ENCODE data around the gene THADA. TPM values are rescaled to one million over a fixed set of nuclear protein-coding genes. Genes with fewer than 3 reads are reported as not detected.

Gene THADA
- total RNA-seq, 1 donor = 40.7 TPM

DNA sequence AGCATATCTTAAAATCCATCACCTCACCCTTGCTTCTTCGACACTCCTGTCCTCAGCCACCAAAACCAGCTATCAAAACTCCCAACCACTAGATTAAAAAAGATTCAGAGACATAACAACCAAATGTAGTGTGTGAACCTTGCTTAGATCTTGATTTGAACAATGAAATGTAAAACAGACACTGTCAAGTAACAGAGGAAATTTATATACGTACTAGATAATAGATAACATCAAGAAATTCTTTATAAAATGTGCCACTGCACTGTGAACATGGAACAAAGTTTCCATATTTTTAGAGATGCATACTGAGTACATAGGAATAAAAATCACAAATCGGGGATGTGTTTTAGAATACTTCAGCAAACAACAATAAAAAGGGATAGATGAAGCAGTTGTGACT is 86.0 kb downstream of the THADA start:
- DNase-seq (ENCODE audit: low read depth in 2 of 3, low spot score in 2 of 3) = no peak

DNA sequence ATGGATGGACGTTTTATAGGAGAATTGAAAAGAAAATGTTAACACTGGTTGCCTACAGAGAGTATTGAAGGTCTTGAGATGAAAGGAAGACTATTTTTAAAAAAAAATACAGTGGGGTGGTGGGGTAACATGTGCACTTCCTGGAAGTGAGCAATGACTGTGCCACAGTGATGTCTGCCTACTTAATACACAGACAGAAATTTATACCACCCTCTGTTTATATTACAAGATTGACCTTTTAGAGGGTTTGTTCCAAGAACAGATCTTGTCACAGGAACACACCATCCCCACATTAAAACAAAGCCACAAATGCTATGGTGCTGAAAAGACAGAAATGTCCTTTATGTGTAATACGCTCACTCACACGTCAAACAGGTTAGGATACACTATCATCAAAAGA is 87.6 kb downstream of the THADA start:
- DNase-seq (ENCODE audit: low read depth in 2 of 3, low spot score in 2 of 3) = no peak

DNA sequence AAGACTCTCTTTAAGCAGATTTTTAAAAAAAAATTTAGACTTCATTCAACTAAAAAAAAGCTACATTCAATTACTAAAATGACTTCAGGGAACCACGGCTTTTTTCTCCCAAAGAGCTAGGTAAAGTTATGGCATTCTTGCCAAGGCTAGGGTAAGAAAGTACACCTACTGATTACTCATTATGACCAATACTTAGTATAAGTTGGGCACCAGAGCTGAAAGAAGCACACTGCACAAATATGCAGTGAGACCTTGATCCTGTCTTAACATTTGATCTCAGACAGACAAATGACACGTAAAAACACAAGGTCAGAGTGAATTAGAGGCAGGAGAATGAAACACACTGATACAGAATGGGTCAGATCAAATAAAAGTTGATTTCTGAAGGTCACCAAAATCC is 88.7 kb downstream of the THADA start:
- no peak for DNase-seq (ENCODE audit: low read depth in 2 of 3, low spot score in 2 of 3)

DNA sequence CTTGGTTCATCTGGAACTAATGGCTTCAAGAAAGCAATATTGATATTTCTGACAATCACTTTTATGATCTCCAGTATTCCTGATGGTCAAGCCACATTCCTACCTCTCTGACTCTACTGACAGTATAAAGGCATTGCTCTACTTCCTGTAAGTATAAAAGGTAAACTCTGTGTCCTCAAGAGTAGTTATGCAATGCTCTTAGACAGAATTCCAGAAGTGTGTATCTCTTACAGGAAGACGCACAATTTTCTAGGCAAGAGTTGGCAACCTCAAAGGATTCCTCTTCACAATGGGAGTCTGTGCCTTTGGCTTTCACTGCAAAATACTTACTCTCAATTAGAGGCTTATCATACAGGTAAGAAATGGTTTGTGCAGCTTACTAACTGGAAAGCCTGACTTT is 100.1 kb downstream of the THADA start:
- DNase-seq (ENCODE audit: low read depth in 2 of 3, low spot score in 2 of 3) = no peak

DNA sequence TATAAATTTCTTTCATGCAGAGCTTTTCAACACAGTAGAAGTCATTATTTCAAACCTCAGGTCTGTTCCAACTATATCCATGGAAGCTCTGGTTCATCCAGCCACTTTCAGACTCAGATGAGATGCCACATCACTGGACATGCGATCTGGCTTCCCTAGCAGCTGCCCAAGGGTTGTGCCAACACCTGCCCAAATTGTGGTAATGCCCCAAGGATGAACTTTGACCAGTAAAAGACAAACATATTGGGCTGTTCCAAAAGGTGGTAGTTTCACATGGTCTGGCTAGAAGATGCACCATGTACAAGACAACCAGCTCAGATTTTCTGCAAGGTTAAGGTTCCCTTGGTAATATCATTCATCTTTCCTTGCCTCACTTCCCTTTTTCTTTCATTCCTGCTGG is 101.9 kb downstream of the THADA start:
- no peak for DNase-seq (ENCODE audit: low read depth in 2 of 3, low spot score in 2 of 3)

DNA sequence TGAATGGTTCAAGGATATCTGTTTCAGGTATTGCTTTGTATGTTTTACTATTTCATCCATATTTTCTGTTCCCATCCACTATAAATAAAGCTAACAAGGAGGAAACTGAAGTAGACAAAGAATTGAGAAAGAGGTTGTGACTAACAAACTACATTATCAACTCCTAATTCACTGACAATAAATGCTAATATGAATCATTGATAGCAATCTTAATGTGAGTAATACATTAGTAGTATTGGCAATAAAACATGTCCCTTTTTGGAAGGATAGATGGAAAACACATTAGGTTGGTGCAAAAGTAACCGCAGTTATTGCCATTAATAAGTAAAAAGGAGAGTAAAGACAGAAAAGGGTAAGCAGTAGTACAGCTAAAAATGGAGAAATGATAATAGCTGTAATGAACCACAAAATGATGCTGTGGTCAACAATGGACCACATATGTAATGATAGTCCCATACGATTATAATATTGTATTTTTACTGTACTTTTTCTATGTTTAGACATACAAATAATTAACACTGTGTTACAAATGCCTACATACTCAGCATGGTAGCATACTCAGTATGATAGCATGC is 104.7 kb downstream of the THADA start:
- no peak for DNase-seq (ENCODE audit: low read depth in 2 of 3, low spot score in 2 of 3)

DNA sequence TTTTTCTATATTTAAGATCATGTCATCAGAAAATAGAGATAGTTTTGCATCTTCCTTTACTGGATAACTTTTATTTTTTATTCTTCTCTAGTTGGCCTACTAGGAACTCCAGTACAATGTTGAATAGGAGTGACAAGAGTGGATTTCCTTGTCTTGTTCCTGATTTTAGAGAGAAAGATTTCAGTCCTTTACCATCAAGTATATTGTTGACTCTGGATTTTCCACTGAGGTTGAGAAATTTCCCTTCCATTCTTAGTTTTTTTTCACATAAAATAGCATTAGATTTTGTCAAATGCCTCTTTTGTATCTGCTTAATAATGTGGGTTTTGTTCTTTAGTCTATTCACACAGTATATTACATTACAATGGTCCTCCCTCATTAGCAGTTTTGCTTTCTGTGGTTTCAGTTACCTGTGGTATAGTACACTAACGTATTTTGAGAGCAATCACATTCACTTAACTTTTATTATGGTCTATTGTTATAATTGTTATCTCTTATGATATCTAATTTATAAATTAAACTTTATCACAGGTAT is 105.5 kb downstream of the THADA start:
- no peak for DNase-seq (ENCODE audit: low read depth in 2 of 3, low spot score in 2 of 3)

DNA sequence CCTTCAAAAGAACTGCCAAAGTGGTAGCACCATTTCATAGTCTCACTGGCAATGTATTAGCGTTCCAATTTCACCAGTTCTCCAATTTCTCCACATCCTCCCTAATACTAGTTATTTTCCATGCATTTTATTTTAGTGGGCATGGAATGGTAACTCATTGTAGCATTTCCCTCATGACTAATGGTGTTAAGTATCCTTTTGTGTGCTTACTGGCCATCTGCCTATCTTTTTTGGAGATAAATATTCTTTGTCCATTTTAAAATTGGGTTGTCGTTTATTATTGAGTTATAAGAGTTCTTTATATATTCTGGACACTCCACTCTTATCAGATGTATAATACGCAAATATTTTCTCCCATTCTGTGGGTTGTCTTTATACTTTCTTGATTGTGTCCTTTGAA is 107.1 kb downstream of the THADA start:
- no peak for DNase-seq (ENCODE audit: low read depth in 2 of 3, low spot score in 2 of 3)

DNA sequence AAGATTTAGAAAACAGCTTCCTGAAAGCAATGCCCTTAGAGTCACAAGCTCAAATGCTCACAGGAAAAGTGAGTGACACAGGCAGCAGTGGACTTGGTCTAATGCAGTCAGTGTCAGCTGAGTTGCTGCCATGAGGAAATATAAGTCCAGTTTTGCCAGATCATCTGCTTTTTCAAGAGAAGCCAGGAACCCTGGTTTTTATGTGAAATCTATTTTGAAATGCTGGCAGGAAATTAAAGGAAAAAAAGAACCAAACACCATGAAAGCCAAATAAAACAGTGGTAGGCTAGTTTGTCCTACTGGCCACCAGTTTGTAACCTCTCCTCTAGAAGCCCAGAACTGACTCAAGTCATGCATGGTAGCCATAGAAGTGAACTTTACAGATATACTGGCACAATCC is 109.2 kb downstream of the THADA start:
- DNase-seq (ENCODE audit: low read depth in 2 of 3, low spot score in 2 of 3) = no peak

DNA sequence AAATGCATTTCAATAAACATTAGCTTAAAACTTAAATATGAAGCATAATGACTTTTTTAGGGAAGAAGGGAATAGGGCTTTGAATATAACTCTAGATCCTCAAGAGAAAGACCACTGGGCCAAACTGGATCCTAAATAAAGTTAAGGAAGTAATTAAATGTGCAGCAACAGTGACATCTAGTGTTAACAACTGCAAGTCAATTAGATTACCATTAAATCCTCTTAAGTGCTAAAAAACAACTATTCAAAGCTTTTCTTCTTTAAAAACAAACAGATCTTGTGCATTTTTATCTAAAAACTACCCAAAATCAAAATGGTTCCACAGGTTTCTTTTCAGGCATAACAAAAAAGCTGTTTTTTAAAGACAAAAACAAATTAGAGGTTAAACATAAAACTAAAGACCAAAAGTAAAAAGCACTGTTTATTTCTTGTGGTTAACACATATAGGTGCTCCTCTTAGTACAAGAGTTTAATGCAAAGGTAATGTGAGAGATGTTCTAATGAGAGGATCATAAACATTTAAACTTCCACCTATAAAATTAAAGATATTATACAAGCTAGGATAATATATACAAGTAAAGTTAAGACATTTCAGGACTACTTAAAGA is 111.4 kb downstream of the THADA start:
- peak; percentile 19 to 91 (median 76) for DNase-seq (ENCODE audit: low read depth in 2 of 3, low spot score in 2 of 3)

DNA sequence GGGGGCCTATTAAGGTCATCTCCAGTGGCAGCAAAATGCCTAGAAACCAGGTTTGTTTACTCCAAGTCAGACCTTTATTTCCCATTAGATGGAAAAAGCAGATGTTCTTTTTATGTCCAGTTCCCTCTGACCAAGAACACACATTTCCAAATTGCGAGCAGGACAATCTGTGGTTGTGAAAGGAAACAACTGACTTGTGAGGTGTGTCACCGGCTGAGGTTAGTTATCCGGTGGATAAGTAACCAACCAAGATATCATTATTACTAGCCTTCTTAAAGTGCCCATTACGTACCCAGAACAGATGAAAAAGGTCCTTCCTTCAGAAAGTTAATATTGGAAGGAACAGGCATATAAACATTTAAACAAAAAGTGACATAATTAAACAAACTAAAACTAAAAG is 112.9 kb downstream of the THADA start:
- DNase-seq (ENCODE audit: low read depth in 2 of 3, low spot score in 2 of 3) = peak in 1 of 3 donors; percentile 20

DNA sequence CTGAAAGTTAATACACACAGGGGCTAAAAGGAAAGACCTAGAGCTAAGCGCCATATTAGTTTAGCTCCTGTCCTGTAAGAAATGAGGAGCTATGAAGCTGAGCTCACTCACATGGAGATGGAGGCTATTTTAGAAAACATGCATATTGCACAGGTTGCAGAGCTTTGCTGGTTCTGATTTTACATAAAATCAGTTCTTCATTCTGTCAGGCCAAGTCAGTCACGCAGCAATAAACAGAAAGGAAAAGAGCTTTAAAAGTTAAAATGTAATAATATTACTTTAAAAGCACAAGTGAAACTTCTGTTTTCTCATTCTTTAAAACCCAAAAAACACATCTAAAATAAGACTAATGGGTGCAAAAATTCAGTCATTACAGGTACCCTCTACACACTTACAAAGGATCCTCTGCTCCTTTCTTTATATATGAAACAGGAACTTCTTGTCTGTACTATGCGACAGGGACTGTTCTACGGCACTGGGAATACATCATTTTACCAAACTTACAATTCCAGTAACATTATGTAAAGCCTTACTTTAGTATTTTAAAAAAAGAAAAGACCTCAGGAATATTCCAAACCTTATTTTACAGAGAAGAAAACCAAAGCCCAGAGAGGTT is 113.8 kb downstream of the THADA start:
- no peak for DNase-seq (ENCODE audit: low read depth in 2 of 3, low spot score in 2 of 3)

DNA sequence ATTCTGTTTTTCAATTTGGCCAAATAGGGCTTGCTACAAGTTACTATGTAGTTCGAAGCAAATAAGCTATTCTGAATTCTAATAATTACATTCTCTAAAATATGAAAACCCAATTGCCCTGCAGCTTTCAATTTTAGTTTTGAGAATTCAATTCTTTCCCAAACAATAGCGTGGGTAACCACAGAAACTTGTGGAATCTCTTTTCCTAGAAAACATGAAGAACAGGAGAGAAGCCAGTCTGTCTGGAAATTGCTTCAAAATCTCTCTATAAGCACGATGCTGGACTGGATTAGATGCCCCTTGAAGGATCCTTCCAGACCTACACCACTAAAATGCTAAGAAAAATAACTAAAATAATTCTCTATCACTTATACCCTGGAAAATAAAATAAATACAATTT is 115.0 kb downstream of the THADA start:
- no peak for DNase-seq (ENCODE audit: low read depth in 2 of 3, low spot score in 2 of 3)

DNA sequence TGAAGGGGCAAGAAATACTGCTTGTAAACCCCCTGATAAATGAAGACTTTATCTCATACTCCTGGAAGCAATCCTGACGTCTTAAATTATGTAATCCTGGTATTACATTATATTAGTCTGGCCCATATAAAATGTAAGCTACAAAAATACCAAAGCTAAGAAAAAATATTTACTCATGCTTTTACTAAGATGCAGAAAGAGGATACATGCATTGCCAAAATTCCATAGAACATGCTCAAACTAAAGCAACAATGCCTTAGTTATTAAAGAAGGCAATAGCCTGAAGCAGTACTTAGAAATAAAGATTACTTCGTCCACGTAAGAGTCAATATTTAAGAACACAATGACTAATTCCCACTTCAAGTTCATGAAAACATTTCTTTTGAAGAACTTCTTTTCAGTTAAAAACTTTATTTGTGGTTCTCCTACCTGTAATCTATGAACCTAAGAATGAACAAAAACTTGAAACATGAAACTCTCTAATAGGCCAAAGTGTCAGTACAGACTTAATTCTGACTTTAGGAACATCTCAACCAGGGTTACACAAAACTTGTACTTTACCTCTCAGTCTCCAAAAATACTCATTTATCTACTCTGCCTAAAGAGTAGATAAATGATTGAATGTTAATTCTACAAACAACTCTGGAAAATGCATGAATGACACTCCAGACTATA is 117.3 kb downstream of the THADA start:
- DNase-seq (ENCODE audit: low read depth in 2 of 3, low spot score in 2 of 3) = no peak

DNA sequence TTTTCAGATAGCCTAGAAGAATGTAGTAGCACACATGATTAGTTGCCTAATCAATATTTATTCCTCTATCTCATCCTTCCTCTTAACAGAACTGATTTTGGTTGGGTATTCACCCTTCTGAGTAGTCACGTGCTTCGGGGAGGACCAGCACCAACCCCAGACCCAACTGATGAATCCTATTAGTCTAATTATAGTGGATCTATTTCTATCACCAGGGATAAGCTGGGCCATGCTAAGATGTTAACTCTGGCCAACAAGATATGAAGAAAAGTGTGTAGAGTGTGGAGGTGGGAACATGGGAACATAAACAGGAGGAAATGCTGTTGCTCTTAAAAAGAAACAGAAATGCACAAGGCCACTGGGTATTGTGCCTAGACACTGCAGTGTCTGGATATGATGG is 119.9 kb downstream of the THADA start:
- DNase-seq (ENCODE audit: low read depth in 2 of 3, low spot score in 2 of 3) = no peak

DNA sequence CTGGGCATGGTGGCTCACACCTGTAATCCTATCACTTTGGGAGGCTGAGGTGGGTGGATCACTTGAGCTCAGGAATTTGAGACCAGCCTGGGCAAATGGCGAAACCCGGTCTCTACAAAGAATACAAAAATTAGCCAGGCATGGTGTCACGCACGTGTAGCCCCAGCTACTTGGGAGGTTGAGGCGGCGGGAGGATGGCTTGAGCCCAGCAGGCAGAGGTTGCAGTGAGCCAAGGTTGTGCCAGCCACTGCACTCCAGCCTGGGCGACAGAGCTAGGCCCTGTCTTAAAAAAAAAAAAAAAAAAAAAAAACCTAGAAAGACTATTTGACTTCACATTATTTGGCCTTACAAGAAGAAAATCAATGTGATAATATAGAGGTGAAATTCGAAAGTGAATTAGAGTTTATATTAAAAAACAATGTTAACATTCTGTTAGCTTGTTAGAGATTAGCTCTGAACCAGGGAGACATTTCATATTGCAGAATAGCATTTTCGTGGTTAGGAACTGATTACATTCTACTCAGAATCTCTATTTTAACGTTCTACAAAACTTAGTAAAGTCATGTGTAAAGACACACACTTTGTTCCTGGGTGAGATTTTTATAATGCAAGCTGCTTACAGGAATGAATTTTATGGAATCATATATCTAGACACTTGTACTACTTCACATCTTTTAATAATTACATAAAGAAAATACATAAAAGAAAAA is 120.5 kb downstream of the THADA start:
- no peak for DNase-seq (ENCODE audit: low read depth in 2 of 3, low spot score in 2 of 3)

DNA sequence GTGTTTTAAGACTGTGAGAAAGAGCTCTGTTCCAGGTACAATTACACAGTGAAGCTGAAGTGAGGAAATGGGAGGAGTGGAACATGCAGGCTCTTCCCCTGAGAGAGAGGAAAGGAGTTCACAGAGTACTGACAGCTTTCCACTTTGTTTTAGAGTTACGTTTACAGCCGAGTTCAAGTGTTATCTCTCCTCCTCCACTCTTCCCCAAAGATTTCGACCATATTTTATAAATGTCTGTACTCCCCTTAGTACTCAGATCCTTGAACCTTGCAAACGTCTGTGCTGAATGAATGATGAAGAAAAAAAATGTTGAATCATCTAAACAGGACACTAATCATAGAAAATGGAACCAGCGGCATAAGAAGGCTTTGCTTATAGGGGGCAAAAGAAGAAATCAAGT is 121.6 kb downstream of the THADA start:
- no peak for DNase-seq (ENCODE audit: low read depth in 2 of 3, low spot score in 2 of 3)

DNA sequence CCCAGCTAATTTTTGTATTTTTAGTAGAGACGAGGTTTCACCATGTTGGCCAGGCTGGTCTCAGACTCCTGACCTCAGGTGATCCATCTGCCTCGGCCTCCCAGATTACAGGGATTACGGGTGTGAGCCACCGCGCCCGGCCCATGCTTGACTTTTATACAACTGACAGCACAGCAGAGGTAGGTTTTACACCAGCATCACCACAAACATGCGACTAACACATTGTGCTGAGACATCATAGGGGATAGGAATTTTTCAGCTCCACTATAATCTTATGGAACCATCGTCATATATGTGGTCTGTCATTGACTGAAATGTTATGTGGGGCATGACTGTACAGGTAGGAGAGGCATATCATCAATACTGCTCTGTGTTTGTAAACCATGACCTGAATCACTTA is 122.1 kb downstream of the THADA start:
- DNase-seq (ENCODE audit: low read depth in 2 of 3, low spot score in 2 of 3) = no peak

DNA sequence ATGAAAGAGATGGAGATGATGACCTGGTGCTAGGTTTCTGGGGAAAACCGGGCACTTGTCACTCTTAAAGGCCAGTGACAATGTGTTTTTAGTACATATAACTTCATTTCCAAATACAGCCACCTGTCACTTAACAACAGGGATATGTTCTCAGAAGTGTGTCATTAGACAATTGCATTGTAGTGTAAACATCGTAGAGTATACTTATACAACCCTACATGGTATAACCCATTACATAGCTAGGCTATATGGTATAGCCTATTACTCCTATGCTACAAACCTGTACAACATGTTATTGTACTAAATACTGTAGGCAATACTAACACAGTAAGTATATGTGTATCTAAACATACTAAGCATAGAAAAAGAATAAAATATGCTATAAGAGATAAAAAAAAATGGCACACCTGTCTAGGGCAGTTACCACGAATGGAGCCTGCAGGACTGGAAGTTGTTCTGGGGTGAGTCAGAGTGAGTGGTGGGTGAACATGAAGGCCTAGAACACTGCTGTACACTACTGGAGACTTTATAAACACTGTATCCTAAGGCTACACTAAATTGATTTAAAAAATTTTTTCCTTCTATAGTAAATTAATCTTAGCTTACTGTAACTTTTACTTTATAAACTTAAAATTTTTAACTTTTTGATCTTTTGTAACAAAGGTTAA is 123.2 kb downstream of the THADA start:
- no peak for DNase-seq (ENCODE audit: low read depth in 2 of 3, low spot score in 2 of 3)

DNA sequence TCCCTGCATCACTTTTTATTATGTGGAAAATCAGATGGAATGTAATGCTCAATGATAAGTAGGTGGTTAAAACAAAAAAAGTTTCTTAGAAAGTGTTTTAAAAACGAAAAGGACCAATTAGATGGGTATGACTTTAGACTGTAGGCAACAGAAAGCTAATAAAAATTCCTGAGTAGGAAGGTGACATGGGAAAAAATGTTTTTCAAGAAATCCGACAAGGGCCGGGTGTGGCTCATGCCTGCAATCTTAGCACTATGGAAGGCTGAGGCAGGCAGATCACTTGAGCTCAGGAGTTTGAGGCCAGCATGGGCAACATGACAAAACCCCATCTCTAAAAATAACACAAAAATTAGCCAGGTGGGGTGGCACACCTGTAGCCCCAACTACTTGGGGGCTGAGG is 126.1 kb downstream of the THADA start:
- DNase-seq (ENCODE audit: low read depth in 2 of 3, low spot score in 2 of 3) = no peak

DNA sequence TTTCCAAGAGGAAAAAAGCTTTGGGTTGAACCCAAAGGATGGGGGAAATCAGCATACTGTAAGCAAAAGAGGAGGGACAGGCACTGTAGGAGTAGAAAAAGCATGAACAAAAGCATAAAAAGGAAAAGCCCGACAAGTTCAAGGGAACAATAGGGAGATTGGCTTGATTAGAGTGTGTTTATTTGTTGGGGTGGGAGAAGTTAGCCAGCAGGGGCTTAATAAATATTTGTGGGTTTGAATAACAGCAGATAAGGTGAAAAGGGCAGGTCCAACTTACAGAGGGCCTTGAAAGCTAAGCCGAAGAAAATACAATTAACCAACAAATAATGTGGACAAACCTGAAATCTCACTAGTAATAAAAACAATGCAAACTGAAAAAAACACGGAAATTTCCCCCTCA is 126.7 kb downstream of the THADA start:
- no peak for DNase-seq (ENCODE audit: low read depth in 2 of 3, low spot score in 2 of 3)

All from hematopoietic multipotent progenitor cell (in vitro differentiated cells).